Stimulated activated CD8-positive, alpha-beta memory T cell treated with anti-CD3 and anti-CD28 coated beads, Interleukin-7, amount 100 ng/mL, for 1 hour (primary cell): Measurements from ENCODE around the gene FAM3D.
"Not testable (repeated sequence)": the region's sequence is repeated elsewhere in the genome, so short reads cannot be mapped to it uniquely, and the experiment has no call there.

Source experiments
- DNase-seq, 2 donors: peaks; one replicate each; pipeline ENCODE4 v3.0.0-alpha.2; 2020; ENCODE audit warnings: low read depth in 2 of 2

Gene FAM3D

DNA sequence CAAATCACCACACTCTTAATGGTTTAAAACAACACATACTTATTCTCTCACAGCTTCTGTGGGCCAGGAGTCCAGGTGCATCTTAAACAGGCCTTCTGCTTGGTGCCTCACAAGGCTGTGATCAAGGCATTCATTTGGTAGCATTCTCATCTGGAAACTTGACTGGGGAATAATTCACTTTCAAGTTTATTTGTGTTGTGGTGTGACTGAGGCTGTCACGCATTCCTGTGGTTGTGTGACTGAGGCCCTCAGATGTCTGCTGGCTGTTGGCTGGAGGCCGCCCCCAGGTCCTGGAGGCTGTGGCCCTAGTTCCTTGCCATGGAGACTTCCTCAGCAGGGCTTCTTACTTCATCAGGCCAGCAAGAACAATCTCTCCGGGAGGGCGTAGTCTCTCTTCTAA lies 16.9 kb upstream of the FAM3D start:
- DNase-seq, result no peak

DNA sequence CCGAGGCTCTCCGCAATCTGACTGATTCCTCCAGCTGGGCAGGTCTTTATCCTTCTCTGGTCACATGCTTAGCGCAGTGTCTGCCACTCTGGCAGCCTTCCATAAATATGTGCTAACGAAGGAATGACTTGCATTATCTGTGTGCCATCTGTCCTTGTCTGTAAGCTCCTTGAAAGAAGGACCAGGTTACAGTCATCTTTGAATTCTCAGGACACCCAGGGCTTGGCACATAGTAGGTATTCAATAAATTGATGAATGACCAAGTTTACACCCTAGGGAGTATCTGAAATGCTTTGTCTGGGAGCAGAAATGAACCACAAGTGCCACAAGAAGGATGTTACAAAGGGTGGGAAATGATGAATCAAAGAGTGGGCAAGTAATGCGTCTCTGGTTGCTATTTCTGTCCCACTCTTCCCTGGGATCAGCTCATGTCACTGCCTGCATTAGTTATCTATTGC lies 16.5 kb upstream of the FAM3D start:
- no peak for DNase-seq

DNA sequence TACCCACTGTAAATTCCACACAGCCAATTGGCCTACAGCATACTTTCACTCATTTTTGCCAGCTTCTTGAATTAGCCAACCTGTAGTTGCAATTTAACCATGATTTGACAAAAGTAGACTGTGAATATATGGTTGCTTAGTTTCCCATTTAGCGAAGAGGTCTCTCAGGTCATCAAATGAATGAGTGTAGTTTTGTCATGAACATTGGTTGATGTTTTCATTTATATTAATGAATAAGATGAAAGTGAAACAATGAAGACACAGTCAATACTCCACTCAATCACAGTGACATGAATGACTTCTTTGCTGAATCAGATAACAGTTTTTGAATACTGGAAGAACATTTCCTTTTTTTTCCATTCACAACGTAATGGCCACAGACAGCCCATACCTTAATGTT lies 15.3 kb upstream of the FAM3D start:
- no peak for DNase-seq

DNA sequence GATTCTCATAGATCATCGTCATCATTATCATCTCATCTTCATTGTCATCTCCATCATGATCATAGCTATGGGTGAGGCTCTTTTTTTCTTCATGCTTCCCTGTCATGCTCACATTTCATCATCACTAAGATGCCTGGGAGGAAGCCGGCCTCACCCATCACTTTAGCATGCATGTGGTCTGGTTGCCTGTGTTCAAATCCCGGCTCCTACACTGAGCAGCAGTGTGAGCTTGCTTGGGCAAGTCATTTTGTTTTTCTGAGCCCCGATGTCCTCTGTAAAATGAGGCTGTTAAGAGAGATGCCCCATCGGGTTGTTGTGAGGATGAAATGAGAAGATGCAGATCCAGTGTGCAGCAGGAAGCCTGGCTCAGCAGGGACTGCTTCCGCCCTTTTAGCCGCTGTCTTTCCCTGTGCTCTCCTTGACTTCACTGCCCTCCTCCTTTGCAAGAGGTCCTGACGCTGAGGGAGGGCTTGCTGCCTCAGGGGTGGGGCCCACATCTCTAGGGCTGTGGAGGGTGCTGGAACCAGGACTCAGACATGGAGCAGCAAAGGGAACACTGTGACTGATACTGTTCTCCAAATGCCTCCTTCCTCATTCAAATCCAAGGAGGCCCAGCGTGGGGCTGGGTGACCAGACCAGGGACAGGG lies 14.4 kb upstream of the FAM3D start:
- DNase-seq, result no peak

DNA sequence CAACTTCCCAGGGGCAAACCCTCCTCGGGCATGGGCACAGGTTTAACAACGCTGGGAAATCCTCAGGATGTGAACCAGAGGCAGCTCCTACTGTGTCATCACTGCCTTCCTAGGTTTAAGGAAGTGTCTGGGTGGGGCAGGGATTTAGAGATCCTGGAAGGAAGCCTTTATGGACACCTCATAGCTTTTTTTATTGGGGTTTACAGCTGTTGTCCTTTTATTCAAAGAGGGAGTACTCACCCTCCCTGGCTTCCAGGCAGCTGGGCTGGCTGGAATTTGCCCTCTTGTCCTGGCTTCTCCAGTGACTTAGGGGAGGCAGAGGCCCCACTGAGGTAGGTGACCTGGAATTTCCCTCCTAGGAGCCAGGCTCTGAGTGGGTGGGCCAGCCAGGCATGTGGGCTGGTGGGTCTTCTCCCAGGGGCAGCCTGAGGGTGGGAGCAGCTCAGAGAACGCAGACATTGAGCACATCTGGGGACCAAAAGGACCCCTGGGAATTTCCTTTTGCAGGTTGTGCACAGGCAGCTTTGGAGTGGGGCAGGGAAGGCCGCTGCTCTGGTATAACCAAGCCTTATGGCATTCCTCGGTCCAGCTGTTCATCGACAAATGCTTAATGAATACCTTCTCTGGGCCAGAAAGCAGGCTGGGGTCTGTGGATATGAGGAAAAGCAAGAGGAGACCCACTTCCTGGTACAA lies 13.5 kb upstream of the FAM3D start:
- no peak for DNase-seq

DNA sequence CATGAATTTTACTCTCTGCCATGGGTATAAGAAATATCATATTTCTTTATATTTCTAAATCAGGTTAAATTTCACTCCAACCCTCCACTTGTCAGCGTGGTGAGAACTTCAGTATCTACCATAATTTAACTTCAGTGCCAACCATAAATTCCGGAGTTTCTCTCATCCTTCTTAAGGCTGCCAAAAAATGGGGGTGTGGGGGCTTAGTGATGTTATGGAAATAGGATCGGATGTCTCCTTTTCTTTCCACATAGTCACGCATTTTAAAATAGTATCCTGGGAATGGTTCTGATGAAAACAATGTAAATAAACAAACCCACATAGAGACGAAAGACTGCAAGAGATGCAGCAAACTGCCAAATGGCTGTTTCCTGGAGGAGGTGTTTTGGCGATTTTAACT lies 12.9 kb upstream of the FAM3D start:
- DNase-seq, result no peak

DNA sequence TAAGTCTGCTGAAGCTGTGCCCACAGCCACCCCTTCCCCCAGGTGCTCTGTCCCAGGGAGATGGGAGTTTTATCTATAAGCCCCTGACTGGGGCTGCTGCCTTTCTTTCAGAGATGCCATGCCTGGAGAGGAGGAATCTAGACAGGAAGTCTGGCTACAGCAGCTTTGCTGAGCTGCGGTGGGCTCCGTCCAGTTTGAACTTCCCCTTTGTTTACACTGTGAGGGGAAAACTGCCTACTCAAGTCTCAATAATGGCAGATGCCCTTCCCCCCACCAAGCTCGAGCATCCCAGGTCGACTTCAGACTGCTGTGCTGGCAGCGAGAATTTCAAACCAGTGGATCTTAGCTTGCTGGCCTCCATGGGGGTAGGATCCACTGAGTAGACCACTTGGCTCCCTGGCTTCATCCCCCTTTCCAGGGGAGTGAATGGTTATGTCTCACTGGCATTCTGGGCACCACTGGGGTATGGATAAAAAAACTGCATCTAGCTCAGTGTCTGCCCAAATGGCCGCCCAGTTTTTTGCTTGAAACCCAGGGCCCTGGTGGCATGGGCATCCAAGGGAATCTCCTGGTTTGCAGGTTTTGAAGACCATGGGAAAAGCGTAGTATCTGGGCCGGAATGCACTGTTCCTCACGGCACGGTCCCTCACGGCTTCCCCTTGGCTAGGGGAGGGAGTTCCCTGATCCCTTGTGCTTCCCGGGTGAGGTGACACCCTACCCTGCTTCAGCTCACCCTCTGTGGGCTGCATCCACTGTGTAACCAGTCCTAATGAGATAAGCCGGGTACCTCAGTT lies 11.8 kb upstream of the FAM3D start:
- not testable (repeated sequence) for DNase-seq

DNA sequence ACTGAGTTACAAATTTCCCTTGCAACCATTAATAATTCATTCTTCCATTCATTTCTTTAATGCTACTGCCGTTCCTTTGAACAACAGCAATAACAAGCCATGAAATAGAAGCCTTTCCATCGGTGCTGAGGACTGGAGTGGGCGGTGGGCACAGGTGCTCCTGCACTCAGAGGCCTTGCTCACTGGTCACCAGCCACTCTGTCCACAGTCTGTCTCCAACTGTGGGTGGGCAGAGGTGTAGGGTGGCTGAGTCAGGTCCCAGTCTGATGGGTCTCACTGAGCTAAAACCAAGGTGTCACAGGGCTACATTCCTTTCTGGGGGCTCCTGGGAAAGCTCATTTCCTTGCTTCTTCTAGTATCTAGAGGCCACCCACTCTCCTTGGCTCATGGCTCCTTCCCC lies 6.3 kb upstream of the FAM3D start:
- no peak for DNase-seq

DNA sequence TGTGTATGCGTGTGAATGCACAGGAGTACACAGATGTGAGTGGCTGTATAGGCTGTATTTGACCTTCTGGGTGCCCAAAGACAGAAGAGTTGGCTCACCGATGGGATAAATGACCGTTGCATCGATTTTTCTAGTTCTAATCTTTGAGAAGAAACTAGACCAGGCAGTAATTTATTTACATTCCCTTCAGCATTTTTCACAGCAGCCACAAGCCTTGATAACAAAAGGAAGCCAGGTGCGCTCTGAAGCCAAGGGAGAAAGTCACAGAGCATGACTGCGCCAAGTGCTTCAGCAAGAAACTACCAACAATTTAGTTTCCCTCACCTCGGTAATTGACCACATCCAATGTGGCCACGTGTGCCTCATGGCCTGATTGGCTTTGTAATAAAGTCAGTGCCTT lies 5.9 kb upstream of the FAM3D start:
- DNase-seq, result no peak

DNA sequence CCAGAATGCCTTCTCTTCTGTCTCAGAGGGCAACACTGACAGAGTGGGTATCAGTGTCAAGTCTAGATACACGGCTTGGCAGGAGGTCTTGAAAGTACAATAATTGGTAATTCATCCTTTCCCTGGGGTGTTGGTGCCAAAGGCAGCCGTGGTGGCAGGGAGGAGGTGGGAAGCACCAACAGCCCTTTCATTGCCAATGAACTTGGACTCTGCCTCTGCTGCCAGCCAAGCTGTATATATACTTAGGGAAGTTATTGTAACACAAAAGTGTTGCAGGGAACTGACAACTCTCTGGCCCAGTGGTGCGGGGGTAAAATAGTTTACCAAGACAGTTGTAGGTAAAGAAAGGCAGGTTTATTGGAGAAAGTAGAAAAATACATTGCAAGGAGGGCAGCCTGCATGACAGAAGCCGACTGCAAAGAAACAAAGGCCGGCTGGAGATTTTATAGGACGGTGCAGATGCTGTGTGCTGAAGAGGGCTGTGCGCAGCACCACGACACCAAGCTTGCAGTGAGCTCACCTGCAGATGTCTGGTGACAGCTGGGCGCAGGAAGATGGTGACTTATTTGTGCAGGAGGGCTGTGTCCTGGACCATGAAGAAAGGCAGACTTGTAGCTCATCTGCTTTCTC lies 4.0 kb upstream of the FAM3D start:
- DNase-seq, result no peak

DNA sequence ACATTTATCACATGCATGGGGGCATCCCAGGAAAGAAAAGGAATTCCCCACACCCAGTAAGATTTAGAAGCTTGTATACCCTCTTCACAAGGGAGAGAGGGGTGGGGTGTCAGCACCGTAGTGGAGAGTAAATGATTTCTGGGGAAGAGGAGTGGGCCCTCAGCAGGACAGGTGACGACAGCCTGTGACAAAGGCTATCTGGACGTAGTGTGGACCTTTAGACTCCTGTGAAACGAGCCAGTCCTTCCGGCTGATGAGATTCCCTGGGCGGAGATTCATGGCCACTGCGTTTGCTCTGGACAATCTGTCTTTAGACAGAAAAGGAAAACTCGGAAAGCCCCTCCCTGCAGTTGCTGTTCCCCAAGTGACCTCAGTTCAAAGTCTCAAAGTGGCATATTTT lies 1.7 kb upstream of the FAM3D start:
- no peak for DNase-seq

DNA sequence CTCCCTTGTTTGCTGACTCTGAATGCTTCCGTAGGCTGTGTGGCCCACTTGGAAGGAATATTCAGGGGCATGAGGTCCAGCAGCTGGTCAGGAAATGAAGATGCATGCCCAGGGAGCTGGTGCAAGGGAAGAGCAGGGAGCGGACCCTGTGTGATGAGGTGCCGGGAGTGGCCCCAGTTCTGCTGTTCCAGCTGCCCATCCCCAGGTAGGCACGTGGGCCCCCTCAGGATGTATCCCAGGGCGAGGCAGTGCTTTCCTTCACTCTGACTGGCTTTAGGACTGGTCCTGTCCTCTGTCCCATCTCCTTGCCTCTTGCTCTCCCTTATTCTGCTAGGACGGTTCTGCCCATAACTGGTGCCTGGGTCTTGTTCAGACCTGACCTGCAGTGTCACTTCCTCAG lies 1.1 kb upstream of the FAM3D start:
- no peak for DNase-seq

DNA sequence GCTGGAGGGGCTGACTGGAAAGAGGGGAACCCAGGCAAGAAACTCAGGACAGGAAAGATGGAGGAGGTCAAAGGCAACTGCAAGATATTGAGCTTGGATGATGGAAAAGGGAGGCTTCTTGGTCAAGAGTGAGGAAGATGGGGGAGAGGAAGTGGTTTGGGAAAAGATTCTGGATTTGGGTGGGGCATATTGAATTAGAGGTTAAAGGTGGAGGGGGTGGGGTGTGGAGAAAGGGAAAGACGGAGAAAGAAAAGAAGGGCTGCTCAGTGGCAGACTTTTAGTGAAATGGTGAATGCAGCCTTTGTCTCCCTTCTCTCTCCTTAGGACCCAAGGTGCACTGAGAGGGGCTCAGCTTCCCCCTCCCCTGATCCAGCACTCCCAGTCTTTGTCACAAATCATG lies 655 bp upstream of the FAM3D start:
- DNase-seq, result no peak

DNA sequence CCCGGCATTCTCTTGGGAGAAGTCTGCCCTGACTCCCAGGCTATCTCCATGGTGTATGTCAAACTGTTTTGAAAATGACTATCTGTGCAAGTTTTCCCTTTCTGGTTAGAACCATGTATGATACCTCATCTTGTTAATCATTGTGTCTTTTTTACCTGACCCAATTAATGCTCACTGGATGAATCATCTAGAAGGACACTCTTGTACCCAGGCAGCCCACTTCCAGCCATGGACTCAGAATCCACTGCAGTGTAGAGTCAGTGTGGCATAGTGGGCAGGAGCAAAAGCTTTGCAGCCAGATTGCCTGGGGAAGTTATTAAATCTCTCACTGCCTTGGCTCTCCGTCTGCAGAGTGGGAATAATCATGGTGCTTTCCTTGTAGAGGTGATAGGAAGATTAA lies 1.2 kb downstream of the FAM3D start:
- no peak for DNase-seq

DNA sequence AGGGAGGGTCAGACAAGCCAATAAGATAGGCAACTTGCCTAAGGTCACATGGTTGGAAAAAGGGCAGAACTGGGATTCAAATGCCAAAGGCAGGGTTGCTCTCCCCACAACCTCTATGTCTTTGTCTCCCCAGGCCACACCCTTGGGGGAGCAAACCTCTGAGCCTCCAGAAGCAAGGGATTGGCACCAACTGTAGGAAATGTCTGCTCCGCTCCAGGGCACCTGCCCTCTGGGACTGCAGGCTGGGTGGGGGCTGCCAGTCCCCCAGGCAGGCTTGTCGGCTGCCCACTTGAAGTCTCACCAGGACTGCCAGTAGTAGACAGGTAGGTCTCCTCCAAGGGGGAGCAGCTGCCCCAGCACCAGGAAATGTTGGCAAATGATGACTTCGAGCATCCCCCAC lies 2.0 kb downstream of the FAM3D start:
- DNase-seq, result no peak

DNA sequence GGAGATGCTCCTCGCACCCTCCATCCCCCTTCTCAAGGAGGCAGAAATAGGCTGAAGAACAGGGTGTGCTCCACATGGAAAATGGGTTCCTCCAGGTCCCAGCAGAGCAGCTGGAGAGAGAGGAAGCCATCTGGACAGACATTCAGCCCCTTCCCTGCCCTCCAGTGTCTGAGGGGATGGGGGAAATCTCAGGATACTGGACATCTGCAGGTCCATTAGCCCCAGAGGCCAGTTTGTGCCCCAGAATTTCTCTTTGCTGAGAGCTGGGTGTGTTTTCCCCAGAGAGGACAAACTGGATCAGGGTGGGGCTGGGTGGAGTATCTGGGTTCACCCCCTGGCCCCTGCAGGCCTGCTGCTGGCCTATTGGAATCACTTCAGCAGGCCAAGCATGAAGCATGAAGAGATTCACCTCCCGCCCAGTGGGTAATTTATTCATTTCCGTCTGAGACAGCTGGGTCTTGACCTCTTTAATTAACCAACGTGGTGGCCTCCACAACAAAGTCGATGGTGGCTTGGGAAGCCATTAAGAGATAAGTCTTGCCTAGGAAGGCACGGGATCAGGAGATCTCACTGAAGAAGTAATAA lies 4.6 kb downstream of the FAM3D start:
- no peak for DNase-seq

DNA sequence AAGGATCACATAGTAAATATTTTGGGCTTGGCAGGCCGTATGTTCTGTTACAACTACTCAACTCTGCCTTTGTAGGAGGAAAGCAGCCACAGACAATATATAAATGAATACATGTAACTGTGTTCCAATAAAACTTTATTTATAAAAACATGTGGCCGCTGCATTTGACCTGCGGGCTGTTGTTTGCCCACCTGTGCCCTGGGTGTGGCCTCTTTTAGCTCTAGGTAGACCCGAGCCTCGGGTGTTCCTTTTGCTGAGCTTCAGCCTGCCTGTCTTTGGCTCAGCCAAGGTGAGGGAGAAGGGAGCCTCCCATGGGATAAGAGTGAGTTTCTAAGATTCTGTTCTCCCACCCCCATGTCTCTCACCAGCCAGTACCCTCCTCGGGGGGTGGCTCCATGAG lies 5.6 kb downstream of the FAM3D start:
- DNase-seq, result no peak

DNA sequence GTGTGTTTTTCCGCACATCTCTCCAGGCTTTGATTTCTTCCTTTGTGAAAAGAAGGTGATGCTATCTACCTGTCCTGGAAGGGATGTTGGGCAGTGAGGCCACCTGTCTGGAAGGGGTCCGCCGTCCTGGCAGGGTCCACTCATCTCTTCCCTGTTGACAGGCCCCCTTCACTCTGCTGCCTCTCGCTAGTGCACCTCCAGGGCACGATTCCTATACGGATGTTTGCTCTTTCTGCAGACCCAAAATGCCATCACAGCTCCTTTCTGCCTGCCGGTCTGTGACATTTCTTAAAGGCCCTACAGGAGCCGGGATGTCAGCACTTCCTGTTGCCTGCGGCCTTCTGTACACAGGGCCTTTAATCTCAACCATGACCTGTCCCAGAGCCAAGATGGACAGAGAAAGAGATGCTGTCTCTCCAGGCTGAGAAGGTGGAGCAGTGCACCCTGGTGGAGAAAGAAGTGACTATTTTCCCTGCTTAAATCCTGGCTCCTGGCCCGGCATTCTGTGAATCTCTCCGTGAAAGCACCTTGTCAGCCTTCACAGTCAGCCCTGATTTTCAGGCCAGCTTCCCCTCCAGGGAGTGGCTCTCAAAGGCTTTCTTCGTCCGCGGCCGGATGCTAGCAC lies 7.4 kb downstream of the FAM3D start:
- no peak for DNase-seq

DNA sequence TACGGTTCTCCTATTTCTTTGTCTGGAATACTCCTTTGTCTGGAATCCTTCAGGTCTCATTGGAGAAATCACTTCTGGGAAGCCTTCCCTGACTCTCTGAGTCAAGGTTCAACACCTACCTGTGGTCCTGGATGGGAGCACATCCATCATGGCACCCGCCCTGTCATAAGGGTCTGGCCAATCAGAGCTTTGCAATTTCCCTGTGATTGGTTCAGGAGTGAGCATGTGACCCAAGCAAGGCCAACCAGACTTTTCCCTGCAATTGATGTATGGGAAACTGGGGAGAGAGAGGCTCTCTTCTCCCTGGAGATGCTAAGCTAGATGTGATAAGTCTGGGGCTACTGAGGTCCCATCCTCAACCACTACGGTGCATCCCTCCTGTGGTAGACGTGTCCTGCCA lies 8.1 kb downstream of the FAM3D start:
- DNase-seq, result no peak

DNA sequence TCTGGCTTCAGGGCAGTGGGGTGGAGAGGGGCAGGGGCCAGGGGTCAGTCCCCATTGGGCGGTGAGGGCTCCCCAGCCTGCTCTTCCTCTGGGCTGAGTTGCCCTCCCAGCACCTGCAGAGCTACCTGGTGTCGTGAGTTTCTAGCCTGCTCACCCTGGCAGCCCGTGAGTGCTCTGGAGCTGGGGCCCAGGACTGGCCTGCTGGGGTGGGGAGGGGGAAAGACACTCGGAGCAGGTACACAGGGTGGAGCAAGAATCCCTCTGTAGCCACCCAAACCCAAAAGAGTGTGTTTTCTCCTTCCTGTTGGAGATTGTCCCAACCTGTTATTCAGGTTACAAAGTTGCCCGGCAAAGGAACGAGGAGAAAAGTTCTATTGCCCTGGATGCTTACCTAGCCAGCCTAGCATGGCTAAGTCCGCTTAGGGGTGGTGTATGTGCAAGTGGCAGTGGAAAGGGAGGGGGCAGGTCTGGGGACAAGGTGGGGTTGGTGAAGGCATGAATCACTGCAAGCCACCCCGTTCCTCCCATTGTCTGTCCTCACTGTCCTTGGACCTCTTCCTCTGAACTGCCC lies 8.9 kb downstream of the FAM3D start:
- DNase-seq, result no peak

DNA sequence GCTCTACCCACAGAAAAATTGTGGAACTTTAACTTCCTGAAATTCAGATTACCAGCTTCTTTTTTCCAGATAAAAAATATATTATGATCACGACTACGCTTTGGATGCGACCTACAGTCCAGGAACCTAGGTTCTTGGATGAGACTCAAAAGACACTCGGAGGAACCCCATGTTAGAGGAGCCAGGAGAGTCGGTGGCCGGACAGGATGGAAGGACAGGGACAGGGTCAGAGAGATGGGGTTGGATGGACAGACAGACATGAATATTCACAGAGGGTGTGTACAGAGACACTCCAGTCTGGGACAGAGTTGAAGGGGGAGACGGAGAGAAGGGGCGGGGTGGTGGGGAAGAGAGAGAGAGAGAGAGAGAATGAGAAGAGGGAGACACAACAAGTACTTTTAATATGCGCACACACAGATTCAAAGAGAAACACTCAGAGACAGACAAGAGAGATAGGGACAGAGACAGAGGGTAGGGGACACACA lies 9.5 kb downstream of the FAM3D start:
- DNase-seq, result no peak
